PC-3 (cell line): ENCODE measurements around the gene DNAAF5. TPM values are rescaled to one million over a fixed set of nuclear protein-coding genes. Genes with fewer than 3 reads are reported as not detected.
A peak's percentile ranks its signal among the peaks of the same experiment; 100 is the strongest.

ENCODE experiments used
- ATAC-seq: fragments of 200-7000 bp; cut with Tn5 transposase; 2 replicates; pipeline ENCODE4 v1.9.1; 2020; ENCODE audit warnings: mild to moderate bottlenecking, moderate library complexity
- BruUV-seq: library from RNA; stranded (reverse); fragments of 400-500 nt; replicated peaks from 2 replicates; lab custom pipeline; 2021; lab: Mats Ljungman, UMichigan
- CTCF ChIA-PET: fragments of 300-600 bp; sonication (Branson Sonifier 250); formaldehyde crosslinking; loops from one replicate; lab custom pipeline; 2022; ENCODE audit warnings: antibody characterized with exemption; lab: Charles Lee
- POLR2A ChIA-PET: fragments of 300-600 bp; sonication (Branson Sonifier 250); formaldehyde crosslinking; loops from one replicate; lab custom pipeline; 2022; ENCODE audit warnings: antibody characterized with exemption; ENCODE audit not compliant: unreplicated experiment; lab: Charles Lee
- DNase-seq: peaks from one replicate; pipeline ENCODE4 v3.0.0-alpha.2; 2015
- H2AFZ ChIP-seq: fragments of 300-600 bp; sonication (generic); 2 replicates; pipeline ENCODE4 v1.6.0; 2016; ENCODE audit warnings: antibody characterized with exemption, low read length
- H3F3A ChIP-seq: fragments of 300-600 bp; sonication (generic); one replicate; pipeline ENCODE4 v1.6.0; 2017; ENCODE audit warnings: antibody characterized with exemption, low read length, control low read depth, mild to moderate bottlenecking; ENCODE audit not compliant: unreplicated experiment
- H3K27ac ChIP-seq: fragments of 300-600 bp; sonication (generic); 2 replicates; pipeline ENCODE4 v1.5.1; 2016; ENCODE audit warnings: mild to moderate bottlenecking, low read length
- H3K27me3 ChIP-seq: fragments of 300-600 bp; sonication (generic); 2 replicates; pipeline ENCODE4 v1.6.1; 2016; ENCODE audit warnings: low read length, mixed read lengths
- H3K36me3 ChIP-seq: fragments of 300-600 bp; sonication (generic); 2 replicates; pipeline ENCODE4 v1.6.1; 2016; ENCODE audit warnings: low read depth, mixed run types, low read length, mixed read lengths
- H3K4me1 ChIP-seq: fragments of 300-600 bp; sonication (generic); 2 replicates; pipeline ENCODE4 v1.5.1; 2016; ENCODE audit warnings: low read length; ENCODE audit not compliant: insufficient read depth
- H3K4me2 ChIP-seq: fragments of 300-600 bp; sonication (generic); 2 replicates; pipeline ENCODE4 v1.6.0; 2016; ENCODE audit warnings: low read length
- H3K4me3 ChIP-seq: fragments of 300-600 bp; sonication (generic); 2 replicates; pipeline ENCODE4 v1.5.1; 2016; ENCODE audit warnings: mild to moderate bottlenecking, low read length, mixed read lengths
- H3K79me2 ChIP-seq: fragments of 300-600 bp; sonication (generic); 2 replicates; pipeline ENCODE4 v1.6.1; 2017; ENCODE audit warnings: low read length, mixed read lengths
- H3K9ac ChIP-seq: fragments of 300-600 bp; sonication (generic); 2 replicates; pipeline ENCODE4 v1.6.0; 2016; ENCODE audit warnings: mild to moderate bottlenecking, low read length
- H3K9me2 ChIP-seq: fragments of 300-600 bp; sonication (generic); replicated peaks from 2 replicates; pipeline ENCODE4 v1.6.1; 2016; ENCODE audit warnings: mixed run types, low read length, mixed read lengths
- H3K9me3 ChIP-seq: fragments of 300-600 bp; sonication (generic); 2 replicates; pipeline ENCODE4 v1.6.1; 2016; ENCODE audit warnings: low read length, mixed read lengths
- H4K20me1 ChIP-seq: fragments of 300-600 bp; sonication (generic); 2 replicates; pipeline ENCODE4 v1.6.1; 2016; ENCODE audit warnings: low read length, mixed read lengths
- EZH2 ChIP-seq: fragments of 300-600 bp; sonication (generic); IDR thresholded peaks from one replicate; pipeline ENCODE4 v1.6.1; 2017; ENCODE audit warnings: antibody characterized with exemption, mild to moderate bottlenecking, low read length; ENCODE audit not compliant: unreplicated experiment
- EZH2phosphoT487 ChIP-seq: fragments of 300-600 bp; sonication (generic); IDR thresholded peaks from 2 replicates; pipeline ENCODE4 v1.6.1; 2018; ENCODE audit warnings: mild to moderate bottlenecking, antibody characterized with exemption, low read length, borderline replicate concordance
- intact Hi-C: fragments of 100-400 bp; cut with micrococcal nuclease; formaldehyde crosslinking; loops from 2 replicates; pipeline ENCODE4 v1.9.0; 2023
- total RNA-seq: library from RNA; depleted of rRNA; stranded (reverse); fragments of >200 nt; gene quantifications from 2 replicates; pipeline ENCODE4 v1.2.3, GENCODE V29; 2014
- TF ChIP-seq, protein P1 (sequence below): fragments of 300-600 bp; sonication (generic); conservative IDR thresholded peaks from 2 replicates; pipeline ENCODE4 v1.5.1; 2017; ENCODE audit warnings: antibody characterized with exemption, low read depth, mild to moderate bottlenecking, low read length

The DNAAF5 gene
- total RNA-seq, 1 experiment from 2014 or later = 66.3 TPM

DNA sequence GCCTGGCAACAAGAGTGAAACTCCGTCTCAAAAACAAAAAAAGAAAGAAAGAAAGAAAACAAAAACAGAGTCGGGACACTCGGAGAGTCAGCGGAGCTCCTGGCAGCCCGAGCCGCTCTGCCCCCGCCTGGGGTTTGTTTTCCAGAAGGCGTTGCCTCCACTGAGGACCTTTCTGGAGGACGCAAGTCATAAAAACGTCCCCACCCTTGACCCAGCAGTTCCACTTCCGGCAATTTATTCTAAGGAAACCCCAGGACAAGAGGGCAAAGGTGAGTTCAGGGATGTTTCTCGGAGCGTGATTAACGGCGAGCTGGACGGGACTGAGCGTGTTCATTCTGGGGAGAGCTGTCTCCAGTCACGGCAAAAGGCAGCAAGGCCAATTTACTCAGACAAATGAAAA lies 78.8 kb downstream of the DNAAF5 start:
- no peak overlapping the region for H3K9ac ChIP-seq
- intact Hi-C loops = no loop called here
- no peak for ATAC-seq
- H3K79me2 ChIP-seq = no peaks in the 10 kb centered on the region
- no peaks in the 10 kb centered on the region for H4K20me1 ChIP-seq
- H3K4me3 ChIP-seq = no peak overlapping the region
- no peaks in the 10 kb centered on the region for H3F3A ChIP-seq
- CTCF ChIA-PET = no interaction called here
- no peaks in the 10 kb centered on the region for H3K27me3 ChIP-seq
- DNase-seq = no peak
- no peaks in the 10 kb centered on the region for H3K4me1 ChIP-seq
- TF ChIP-seq EZH2phosphoT487 (no peak), EZH2 (no peak)
- TF ChIP-seq, protein P1, sequence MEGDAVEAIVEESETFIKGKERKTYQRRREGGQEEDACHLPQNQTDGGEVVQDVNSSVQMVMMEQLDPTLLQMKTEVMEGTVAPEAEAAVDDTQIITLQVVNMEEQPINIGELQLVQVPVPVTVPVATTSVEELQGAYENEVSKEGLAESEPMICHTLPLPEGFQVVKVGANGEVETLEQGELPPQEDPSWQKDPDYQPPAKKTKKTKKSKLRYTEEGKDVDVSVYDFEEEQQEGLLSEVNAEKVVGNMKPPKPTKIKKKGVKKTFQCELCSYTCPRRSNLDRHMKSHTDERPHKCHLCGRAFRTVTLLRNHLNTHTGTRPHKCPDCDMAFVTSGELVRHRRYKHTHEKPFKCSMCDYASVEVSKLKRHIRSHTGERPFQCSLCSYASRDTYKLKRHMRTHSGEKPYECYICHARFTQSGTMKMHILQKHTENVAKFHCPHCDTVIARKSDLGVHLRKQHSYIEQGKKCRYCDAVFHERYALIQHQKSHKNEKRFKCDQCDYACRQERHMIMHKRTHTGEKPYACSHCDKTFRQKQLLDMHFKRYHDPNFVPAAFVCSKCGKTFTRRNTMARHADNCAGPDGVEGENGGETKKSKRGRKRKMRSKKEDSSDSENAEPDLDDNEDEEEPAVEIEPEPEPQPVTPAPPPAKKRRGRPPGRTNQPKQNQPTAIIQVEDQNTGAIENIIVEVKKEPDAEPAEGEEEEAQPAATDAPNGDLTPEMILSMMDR = no peak
- H2AFZ ChIP-seq = no peak overlapping the region
- no peak overlapping the region for H3K4me2 ChIP-seq
- POLR2A ChIA-PET = no interaction called here
- H3K9me3 ChIP-seq = no peaks in the 10 kb centered on the region
- H3K36me3 ChIP-seq = no peaks in the 10 kb centered on the region
- H3K27ac ChIP-seq = no peak overlapping the region
- H3K9me2 ChIP-seq = no peaks in the 10 kb centered on the region
- no TSS peak for BruUV-seq

DNA sequence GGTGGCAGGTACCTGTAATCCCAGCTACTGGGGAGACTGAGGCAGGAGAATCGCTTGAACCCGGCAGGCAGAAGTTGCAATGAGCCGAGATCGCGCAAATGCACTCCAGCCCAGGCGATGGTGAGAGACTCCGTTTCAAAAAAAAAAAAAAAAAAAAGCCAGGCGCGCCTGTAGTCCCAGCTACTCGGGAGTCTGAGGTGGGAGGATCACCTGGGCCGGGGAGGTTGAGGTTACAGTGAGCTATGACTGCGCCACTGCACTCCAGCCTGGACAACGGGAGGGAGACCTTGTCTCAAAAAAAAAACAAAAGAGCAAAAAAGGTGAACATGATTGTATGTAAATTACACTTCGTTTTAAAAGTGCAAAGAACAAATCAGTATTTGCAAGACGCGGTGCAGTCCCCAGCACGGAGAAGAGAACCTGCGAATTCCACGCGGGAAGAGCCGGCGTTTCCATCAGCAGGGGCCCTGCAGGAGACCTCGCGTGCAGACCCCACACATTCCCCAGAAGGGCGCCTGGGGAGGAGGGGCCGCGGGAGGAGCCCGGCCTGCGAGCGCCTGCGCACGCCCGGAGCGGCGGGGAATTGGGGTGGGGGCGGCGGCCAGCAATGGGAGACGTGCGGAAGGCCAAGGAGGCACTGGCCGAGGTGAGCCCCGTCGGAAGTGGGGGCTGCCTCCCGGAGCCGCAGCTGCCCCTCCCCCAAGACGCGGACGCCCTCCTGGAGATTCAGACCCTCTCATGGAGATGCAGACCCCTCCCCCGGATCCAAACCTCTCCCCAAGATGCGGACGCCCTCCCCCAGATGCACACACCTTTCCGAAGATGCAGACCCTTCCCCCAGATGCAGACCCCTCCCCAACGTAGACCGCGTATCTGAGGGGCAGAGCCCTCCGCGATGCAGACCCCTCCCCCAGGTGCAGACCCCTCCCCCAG lies 89.1 kb downstream of the DNAAF5 start:
- intact Hi-C loops = no loop called here
- no TSS peak for BruUV-seq

DNA sequence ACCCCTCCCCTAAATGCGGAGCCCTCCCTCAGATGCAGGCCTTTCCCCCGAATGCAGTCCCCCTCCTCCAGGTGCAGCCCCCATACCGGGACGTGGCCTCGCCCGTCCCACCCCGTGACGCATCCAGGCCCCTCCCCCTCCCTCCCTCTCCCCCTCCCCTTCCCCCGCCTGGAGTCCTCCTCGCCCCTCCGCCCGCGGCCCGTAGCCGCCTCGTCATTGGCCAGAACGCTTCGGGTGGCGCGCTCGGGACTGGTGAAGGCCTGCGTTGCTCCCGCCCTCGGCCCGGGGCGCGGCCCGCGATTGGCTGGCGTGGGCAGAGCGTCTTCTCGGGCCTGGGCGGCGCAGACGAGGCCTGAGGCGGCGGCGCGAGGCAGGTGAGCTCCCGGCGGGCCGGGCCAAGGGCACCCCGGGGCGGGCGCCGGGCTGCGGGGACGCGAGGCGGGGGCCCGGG lies 89.8 kb downstream of the DNAAF5 start:
- H3K27ac ChIP-seq = no peak overlapping the region
- peaks cover 46% of the 10 kb centered on the region for H3K79me2 ChIP-seq
- peak overlapping the region; percentile 84 for H2AFZ ChIP-seq
- ATAC-seq = peak; percentile 87
- no TSS peak for BruUV-seq
- peaks cover 3% of the 10 kb centered on the region for H3K36me3 ChIP-seq
- 0 out of 2 replicates have a peak overlapping the region, but pooled peaks have one; percentile 57 for H3K9ac ChIP-seq
- peak overlapping the region; percentile 92 for H3K4me2 ChIP-seq
- TF ChIP-seq, protein P1 = no peak
- TF ChIP-seq EZH2phosphoT487 (no peak), EZH2 (no peak)
- H3K4me1 ChIP-seq = peaks cover 40% of the 10 kb centered on the region
- peak; percentile 98 for DNase-seq
- intact Hi-C loops = no loop called here
- ChIA-PET CTCF (interaction anchor here (1.0 kb wide), 1 partner anchor 177 kb away, joined by 3 read pairs; no protein-coding TSS in a partner anchor), POLR2A (interaction anchor here (1.9 kb wide), 1 partner anchor 20 kb away, joined by 5 read pairs; no protein-coding TSS in a partner anchor)
- H3K4me3 ChIP-seq = peak overlapping the region; percentile 84
- H4K20me1 ChIP-seq = peaks cover 33% of the 10 kb centered on the region
- H3K9me3 ChIP-seq = no peaks in the 10 kb centered on the region
- H3K9me2 ChIP-seq = no peaks in the 10 kb centered on the region
- no peaks in the 10 kb centered on the region for H3K27me3 ChIP-seq
- peaks cover 5% of the 10 kb centered on the region for H3F3A ChIP-seq

More for the DNA sequence above, 89.1 kb downstream of the DNAAF5 start:
- Histone ChIP-seq H3K4me2 (peak overlapping the region; percentile 92), H4K20me1 (peaks cover 27% of the 10 kb centered on the region), H3K27ac (peak overlapping the region; percentile 34), H3K9ac (peak overlapping the region; percentile 57), H3K9me2 (no peaks in the 10 kb centered on the region), H3K36me3 (peaks cover 3% of the 10 kb centered on the region), H3F3A (peaks cover 5% of the 10 kb centered on the region), H3K9me3 (no peaks in the 10 kb centered on the region), H2AFZ (peak overlapping the region; percentile 84), H3K79me2 (peaks cover 38% of the 10 kb centered on the region), H3K4me3 (peak overlapping the region; percentile 84), H3K4me1 (peaks cover 40% of the 10 kb centered on the region), H3K27me3 (no peaks in the 10 kb centered on the region)
- ChIA-PET POLR2A (interaction anchor here (0.8 to 1.9 kb wide), 2 partner anchors 21 kb away, joined by 3 to 5 read pairs; no protein-coding TSS in a partner anchor), CTCF (interaction anchor here (0.6 to 1.1 kb wide), 3 partner anchors 21 to 178 kb away, joined by 3 to 4 read pairs (median 4); no protein-coding TSS in a partner anchor)
- TF ChIP-seq EZH2phosphoT487 = no peak
- ATAC-seq = peak; percentile 19
- peak; percentile 27 for DNase-seq
